K562 (cell line): ENCODE results near the gene ATXN7L1. TPM values are rescaled to one million over a fixed set of nuclear protein-coding genes. Genes with fewer than 3 reads are reported as not detected.

ENCODE experiments used
- COPS2 ChIP-seq: fragments of 450-650 bp; conservative IDR thresholded peaks from 2 replicates; pipeline ENCODE4 v1.6.1; 2016; ENCODE audit warnings: mild to moderate bottlenecking, moderate library complexity
- CREB3 ChIP-seq: fragments of 450-650 bp; conservative IDR thresholded peaks from 2 replicates; pipeline ENCODE4 v1.6.1; 2016; ENCODE audit warnings: missing genetic modification characterization, low read depth, mild to moderate bottlenecking, missing compliant biosample characterization, moderate library complexity
- E2F6 ChIP-seq, 2 experiments: IDR thresholded peaks; 2 replicates each; pipeline ENCODE4 v1.6.1; 2011; ENCODE audit warnings: borderline replicate concordance in 1 of 2, control low read depth in 1 of 2, low read depth in 1 of 2, low read length in 1 of 2, mild to moderate bottlenecking in 1 of 2, mixed read lengths in 1 of 2, moderate library complexity in 1 of 2; ENCODE audit not compliant: insufficient read depth in 1 of 2, insufficient read length in 1 of 2, poor library complexity in 1 of 2, severe bottlenecking in 1 of 2; ENCODE audit errors: extremely low read depth in 1 of 2
- MAFF ChIP-seq: IDR thresholded peaks from 2 replicates; pipeline ENCODE4 v1.6.1; 2012; ENCODE audit warnings: low read length, improper control_type of control experiment
- MEF2A ChIP-seq: IDR thresholded peaks from 2 replicates; pipeline ENCODE4 v1.6.1; 2011; ENCODE audit warnings: low read depth, mild to moderate bottlenecking, low read length, moderate library complexity; ENCODE audit not compliant: control insufficient read depth
- NONO ChIP-seq, 2 experiments: fragments of 200-400 bp in 1 of 2; fragments of 450-650 bp in 1 of 2; formaldehyde crosslinking in 1 of 2; IDR thresholded peaks; 2 replicates each; pipeline ENCODE4 v1.6.1; 2017; ENCODE audit warnings: low read depth in 2 of 2, mild to moderate bottlenecking in 2 of 2, moderate library complexity in 2 of 2, low read length in 1 of 2
- NUFIP1 ChIP-seq: fragments of 450-650 bp; IDR thresholded peaks from 2 replicates; pipeline ENCODE4 v1.6.1; 2018; ENCODE audit not compliant: partially characterized antibody
- POLR2B ChIP-seq: fragments of 450-650 bp; IDR thresholded peaks from 2 replicates; pipeline ENCODE4 v1.6.1; 2018; ENCODE audit warnings: low read depth; ENCODE audit not compliant: partially characterized antibody
- PPARD ChIP-seq: fragments of 250-450 bp; sonication (Bioruptor Pico); IDR thresholded peaks from 2 replicates; pipeline ENCODE4 v1.8.0; 2022; ENCODE audit warnings: inconsistent platforms, mild to moderate bottlenecking, moderate library complexity
- SNRNP70 ChIP-seq: fragments of 200-400 bp; formaldehyde crosslinking; optimal IDR thresholded peaks from 2 replicates; pipeline ENCODE3; 2017; ENCODE audit warnings: low read depth, low read length
- SP2 ChIP-seq: IDR thresholded peaks from 2 replicates; pipeline ENCODE4 v1.6.1; 2011; ENCODE audit warnings: mild to moderate bottlenecking, low read depth, low read length, moderate library complexity; ENCODE audit not compliant: poor library complexity, severe bottlenecking; ENCODE audit errors: extremely low read depth
- SRSF9 ChIP-seq: fragments of 200-400 bp; formaldehyde crosslinking; IDR thresholded peaks from 2 replicates; pipeline ENCODE4 v1.6.1; 2017; ENCODE audit warnings: low read depth, low read length, borderline replicate concordance
- TAL1 ChIP-seq: fragments of 450-650 bp; IDR thresholded peaks from 2 replicates; pipeline ENCODE4 v1.6.1; 2016; ENCODE audit warnings: mild to moderate bottlenecking
- ZC3H11A ChIP-seq: IDR thresholded peaks from 2 replicates; pipeline ENCODE4 v1.6.1; 2012; ENCODE audit warnings: low read depth, low read length, improper control_type of control experiment
- ZNF507 ChIP-seq: conservative IDR thresholded peaks from 2 replicates; pipeline ENCODE4 v1.6.1; 2017; ENCODE audit warnings: missing genetic modification characterization, missing compliant biosample characterization
- ZNF766 ChIP-seq: fragments of 200-800 bp; sonication (Bioruptor generic); conservative IDR thresholded peaks from 2 replicates; pipeline ENCODE4 v1.6.1; 2016; ENCODE audit warnings: missing genetic modification characterization, missing compliant biosample characterization
- polyA plus RNA-seq, 8 experiments: library from polyadenylated mRNA; depleted of rRNA in 4 of 8; stranded (reverse) in 5 of 8; unstranded in 3 of 8; fragments of >200 nt; fragmentation: Nextera tagmentation in 2 of 8; fragmentation: Illumina TruSeq in 1 of 8; extraction: Ambion mirVana in 2 of 8; extraction: Trizol in 1 of 8; gene quantifications; 2 replicates each; pipeline versions ENCODE4 v1.2.1 to v1.2.3, GENCODE V29; 2011 to 2014; ENCODE audit warnings: inconsistent platforms in 1 of 8, missing spikeins in 1 of 8
- total RNA-seq, 7 experiments: library from RNA; depleted of rRNA in 6 of 7; stranded (reverse); fragments of >200 nt in 6 of 7; fragmentation: Illumina TruSeq in 2 of 7; extraction: Trizol in 2 of 7; gene quantifications; 2 replicates each; pipeline versions ENCODE4 v1.2.1 to v1.2.3, GENCODE V29; 2011 to 2021; ENCODE audit warnings: low replicate concordance in 1 of 7
- TF ChIP-seq, protein P1 (sequence below): sonication (generic); formaldehyde crosslinking; IDR thresholded peaks from 2 replicates; pipeline ENCODE4 v1.9.0; 2022; ENCODE audit warnings: mild to moderate bottlenecking, missing genetic modification reagents
- TF ChIP-seq, protein P2 (sequence below): fragments of 200-800 bp; sonication (Bioruptor generic); IDR thresholded peaks from 2 replicates; pipeline ENCODE4 v1.6.1; 2017; ENCODE audit warnings: missing genetic modification characterization, missing compliant biosample characterization
- TF ChIP-seq, protein P3 (sequence below), 2 experiments: fragments of 450-650 bp; IDR thresholded peaks; 2 replicates each; pipeline ENCODE4 v1.6.1; 2018; ENCODE audit warnings: mild to moderate bottlenecking in 2 of 2, low read depth in 1 of 2; ENCODE audit not compliant: partially characterized antibody in 2 of 2
- TF ChIP-seq, protein P4 (sequence below): fragments of 250-450 bp; sonication (Bioruptor Pico); IDR thresholded peaks from 2 replicates; pipeline ENCODE4 v1.8.0; 2021; ENCODE audit warnings: moderate library complexity, mild to moderate bottlenecking, inconsistent platforms

ATXN7L1 gene
- total and polyA plus RNA-seq, 9 of the 15 experiments (the other 6 are each of a cell fraction or from before 2014, with no cell fraction given): 6.6 to 13.7 (median 10.7) TPM

GRCh38 chr7:105655067-105655466 lies 221.3 kb downstream of the ATXN7L1 start (continued):
- TF ChIP-seq, protein P1, sequence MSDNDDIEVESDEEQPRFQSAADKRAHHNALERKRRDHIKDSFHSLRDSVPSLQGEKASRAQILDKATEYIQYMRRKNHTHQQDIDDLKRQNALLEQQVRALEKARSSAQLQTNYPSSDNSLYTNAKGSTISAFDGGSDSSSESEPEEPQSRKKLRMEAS (CRISPR knock-in tag): 0 out of 2 replicates have a peak, but pooled peaks have one; percentile 0
- no peak for TF ChIP-seq E2F6 (IDR thresholded peaks at IDR 0.05; ENCODE audit: borderline replicate concordance in 1 of 2, extremely low read depth in 1 of 2, insufficient read depth in 1 of 2, insufficient read length in 1 of 2, low read depth in 1 of 2, low read length in 1 of 2, poor library complexity in 1 of 2, severe bottlenecking in 1 of 2)
- TF ChIP-seq, protein P2, sequence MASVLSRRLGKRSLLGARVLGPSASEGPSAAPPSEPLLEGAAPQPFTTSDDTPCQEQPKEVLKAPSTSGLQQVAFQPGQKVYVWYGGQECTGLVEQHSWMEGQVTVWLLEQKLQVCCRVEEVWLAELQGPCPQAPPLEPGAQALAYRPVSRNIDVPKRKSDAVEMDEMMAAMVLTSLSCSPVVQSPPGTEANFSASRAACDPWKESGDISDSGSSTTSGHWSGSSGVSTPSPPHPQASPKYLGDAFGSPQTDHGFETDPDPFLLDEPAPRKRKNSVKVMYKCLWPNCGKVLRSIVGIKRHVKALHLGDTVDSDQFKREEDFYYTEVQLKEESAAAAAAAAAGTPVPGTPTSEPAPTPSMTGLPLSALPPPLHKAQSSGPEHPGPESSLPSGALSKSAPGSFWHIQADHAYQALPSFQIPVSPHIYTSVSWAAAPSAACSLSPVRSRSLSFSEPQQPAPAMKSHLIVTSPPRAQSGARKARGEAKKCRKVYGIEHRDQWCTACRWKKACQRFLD: peak; percentile 51; the same call in 1 of the 2 replicates
- peak; percentile 65; the same call in 1 of the 2 replicates for TF ChIP-seq CREB3
- no peak for TF ChIP-seq ZNF507 (tag)
- TF ChIP-seq MEF2A: no peak
- no peak for TF ChIP-seq PPARD (CRISPR knock-in tag)
- peak; percentile 73; the same call in 1 of the 2 replicates for TF ChIP-seq ZNF766 (CRISPR knock-in tag)
- TF ChIP-seq SP2: no peak
- TF ChIP-seq SNRNP70: no peak
- TF ChIP-seq, protein P3, sequence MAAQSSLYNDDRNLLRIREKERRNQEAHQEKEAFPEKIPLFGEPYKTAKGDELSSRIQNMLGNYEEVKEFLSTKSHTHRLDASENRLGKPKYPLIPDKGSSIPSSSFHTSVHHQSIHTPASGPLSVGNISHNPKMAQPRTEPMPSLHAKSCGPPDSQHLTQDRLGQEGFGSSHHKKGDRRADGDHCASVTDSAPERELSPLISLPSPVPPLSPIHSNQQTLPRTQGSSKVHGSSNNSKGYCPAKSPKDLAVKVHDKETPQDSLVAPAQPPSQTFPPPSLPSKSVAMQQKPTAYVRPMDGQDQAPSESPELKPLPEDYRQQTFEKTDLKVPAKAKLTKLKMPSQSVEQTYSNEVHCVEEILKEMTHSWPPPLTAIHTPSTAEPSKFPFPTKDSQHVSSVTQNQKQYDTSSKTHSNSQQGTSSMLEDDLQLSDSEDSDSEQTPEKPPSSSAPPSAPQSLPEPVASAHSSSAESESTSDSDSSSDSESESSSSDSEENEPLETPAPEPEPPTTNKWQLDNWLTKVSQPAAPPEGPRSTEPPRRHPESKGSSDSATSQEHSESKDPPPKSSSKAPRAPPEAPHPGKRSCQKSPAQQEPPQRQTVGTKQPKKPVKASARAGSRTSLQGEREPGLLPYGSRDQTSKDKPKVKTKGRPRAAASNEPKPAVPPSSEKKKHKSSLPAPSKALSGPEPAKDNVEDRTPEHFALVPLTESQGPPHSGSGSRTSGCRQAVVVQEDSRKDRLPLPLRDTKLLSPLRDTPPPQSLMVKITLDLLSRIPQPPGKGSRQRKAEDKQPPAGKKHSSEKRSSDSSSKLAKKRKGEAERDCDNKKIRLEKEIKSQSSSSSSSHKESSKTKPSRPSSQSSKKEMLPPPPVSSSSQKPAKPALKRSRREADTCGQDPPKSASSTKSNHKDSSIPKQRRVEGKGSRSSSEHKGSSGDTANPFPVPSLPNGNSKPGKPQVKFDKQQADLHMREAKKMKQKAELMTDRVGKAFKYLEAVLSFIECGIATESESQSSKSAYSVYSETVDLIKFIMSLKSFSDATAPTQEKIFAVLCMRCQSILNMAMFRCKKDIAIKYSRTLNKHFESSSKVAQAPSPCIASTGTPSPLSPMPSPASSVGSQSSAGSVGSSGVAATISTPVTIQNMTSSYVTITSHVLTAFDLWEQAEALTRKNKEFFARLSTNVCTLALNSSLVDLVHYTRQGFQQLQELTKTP (IDR thresholded peaks at IDR 0.05; ENCODE audit: low read depth in 1 of 2, partially characterized antibody in 2 of 2): peak in 1 of 2 experiments; percentile 56
- no peak for TF ChIP-seq MAFF
- TF ChIP-seq NUFIP1: no peak
- no peak for TF ChIP-seq TAL1
- TF ChIP-seq ZC3H11A: no peak
- TF ChIP-seq COPS2: no peak
- no peak for TF ChIP-seq SRSF9
- TF ChIP-seq POLR2B: no peak
- TF ChIP-seq, protein P4, sequence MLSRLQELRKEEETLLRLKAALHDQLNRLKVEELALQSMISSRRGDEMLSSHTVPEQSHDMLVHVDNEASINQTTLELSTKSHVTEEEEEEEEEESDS (CRISPR knock-in tag): no peak
- no peak for TF ChIP-seq NONO (IDR thresholded peaks at IDR 0.05; ENCODE audit: low read depth in 2 of 2, low read length in 1 of 2)
